Measurements from ENCODE around the gene KCNQ4.
A peak's percentile ranks its signal among the peaks of the same experiment; 100 is the strongest.

KCNQ4 gene

GRCh38 chr1:40756523-40756922, 27.1 kb upstream of the KCNQ4 start:
- no peak for DNase-seq

- no peak for DNase-seq
Measured at GRCh38 chr1:40757084-40757483, 26.5 kb upstream of the KCNQ4 start.

GRCh38 chr1:40758004-40758403, 25.6 kb upstream of the KCNQ4 start:
- no peak for DNase-seq

GRCh38 chr1:40758578-40759343, 24.8 kb upstream of the KCNQ4 start:
- DNase-seq = no peak

- DNase-seq = no peak
Measured at GRCh38 chr1:40760984-40761383, 22.6 kb upstream of the KCNQ4 start.

- no peak for DNase-seq
Measured at GRCh38 chr1:40762144-40762923, 21.3 kb upstream of the KCNQ4 start.

DNA sequence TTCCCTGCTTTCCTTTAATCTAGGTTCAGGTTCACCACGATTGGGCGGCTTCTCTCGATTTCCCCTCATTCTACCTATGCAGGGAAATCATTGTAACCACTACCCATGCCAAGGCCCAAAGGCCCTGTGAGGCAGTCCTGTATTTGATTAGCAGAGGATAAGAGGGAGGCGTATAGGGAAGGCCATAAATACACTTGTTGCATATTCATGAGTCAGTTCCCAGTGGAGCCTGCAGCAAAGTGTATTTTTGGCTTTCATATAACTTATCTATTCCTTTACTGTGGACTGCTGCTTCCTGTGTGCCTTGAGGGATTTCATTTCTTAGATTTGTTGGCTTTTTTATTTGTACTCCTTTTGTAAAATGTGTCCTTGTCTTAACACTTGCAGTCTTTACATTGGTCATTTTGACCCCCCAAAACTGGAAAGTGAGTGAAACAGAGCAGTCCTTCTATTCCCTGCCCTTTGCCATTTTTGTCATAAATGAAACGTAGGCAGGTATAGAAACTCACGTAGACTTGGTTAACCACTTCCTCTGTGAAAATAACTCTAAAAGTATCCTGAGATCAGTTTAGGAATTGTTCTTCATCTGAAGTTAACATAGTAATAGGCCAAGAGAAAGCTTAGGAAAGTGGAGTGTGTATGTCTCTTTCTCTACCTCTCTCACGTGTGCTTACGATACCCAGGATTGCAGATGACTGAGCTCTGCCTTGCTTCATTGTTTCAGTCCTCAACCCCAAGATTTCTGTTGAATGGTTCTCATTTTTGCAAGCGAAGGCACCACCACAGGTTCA, 19.6 kb upstream of the KCNQ4 start:
- no peak for DNase-seq

GRCh38 chr1:40764981-40765380, 18.6 kb upstream of the KCNQ4 start:
- DNase-seq = no peak

DNA sequence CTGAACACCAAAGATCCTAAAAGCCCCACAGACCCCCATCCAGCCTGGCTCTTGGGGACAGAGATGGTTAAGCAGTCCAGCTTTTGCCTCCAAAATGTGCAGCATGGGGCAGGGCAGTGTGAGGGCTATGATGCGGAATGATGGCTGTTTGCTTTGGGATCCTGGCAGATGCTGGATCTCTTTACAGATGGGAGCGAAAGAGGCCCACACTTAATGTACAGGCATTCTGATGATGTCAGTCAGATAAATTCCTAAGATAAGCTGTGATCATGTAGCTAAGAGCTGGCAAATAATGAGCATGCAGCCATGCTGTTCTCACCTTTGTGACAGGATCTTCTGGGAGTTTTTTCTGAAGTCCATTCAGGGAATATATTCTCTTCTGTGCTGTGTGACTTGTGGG, 17.6 kb upstream of the KCNQ4 start:
- no peak for DNase-seq

DNA sequence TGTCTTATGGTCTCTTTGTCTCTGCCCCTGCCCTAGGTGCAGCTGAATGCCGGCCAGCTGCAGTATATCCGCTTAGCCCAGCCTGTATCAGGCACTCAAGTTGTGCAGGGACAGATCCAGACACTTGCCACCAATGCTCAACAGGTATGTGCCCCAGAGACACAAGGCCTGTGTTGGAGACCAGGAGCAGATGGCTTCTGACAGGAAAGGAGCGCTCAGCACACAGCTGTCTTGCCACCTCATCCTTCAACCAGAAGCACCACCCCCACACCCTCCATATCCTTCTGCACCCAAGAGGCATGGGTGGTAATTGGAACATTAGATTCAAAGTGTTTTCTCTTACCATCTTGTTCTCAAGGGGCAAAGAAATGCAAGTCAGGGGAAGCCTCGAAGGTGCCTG, 17.0 kb upstream of the KCNQ4 start:
- no peak for DNase-seq

DNA sequence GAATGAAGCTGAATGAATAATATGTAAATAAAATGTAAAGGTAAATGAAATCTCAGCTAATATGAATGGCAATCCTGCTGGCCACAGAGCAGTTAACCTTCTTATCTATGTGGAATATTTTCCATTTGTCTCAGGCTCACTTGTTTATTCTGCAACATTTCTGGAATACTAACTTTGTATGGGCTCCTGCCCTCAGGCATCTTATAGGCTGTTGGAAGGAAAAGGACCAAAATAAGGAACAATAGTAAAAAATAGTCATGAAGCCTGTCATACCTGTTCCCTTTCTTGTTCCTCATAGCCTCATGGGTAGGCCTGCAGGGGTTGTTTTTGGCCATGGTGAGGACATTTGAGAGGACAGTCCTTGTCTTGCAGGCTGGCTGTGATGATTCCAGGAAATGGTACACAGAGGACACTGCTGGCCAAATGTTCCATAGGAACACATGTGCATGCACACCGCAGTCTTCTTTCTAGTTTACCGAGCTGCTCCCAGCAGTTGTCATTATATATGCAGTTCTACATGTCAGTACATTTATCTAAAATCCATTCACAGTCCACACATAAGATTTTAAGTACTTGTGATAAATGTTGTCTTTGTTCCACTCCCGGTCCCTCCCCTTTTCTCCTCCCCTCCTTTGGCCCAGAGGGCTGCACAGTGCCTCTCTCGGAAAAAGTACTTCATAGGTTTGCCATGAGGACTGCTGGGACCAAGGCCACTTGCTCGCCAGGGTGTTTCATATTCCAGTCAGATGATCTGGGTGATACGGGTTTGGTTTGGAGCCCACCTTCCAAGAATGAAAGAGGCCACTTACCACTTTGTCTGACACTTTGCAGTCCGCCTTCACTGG, 15.2 kb upstream of the KCNQ4 start:
- DNase-seq = no peak

GRCh38 chr1:40769815-40770214, 13.8 kb upstream of the KCNQ4 start:
- no peak for DNase-seq

DNA sequence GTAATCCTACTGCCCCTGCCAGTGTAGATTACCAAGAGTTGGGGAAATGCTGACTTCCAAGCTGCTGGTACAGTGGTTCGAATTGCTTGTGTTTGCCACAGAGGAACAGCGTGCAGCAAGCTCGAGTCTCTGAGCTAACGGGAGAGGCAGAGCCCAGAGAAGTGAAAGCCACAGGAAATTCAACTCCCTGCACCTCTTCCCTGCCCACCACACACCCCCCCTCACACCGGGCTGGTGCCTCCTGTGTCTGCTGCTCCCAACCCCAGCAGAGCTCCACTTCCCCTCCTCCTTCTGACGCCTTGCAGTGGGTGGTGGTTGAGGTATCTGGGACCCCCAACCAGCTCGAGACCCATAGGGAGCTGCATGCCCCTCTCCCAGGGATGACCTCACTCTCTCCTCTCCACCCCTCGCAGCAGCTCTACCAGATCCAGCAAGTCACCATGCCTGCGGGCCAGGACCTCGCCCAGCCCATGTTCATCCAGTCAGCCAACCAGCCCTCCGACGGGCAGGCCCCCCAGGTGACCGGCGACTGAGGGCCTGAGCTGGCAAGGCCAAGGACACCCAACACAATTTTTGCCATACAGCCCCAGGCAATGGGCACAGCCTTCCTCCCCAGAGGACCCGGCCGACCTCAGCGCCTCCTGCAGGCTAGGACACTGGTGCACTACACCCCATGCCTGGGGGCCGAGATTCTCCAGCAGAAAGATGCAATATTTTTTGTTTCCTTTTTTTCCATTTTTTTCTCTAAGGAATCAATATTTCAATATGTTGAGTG, 13.1 kb upstream of the KCNQ4 start:
- no peak for DNase-seq

- peak; percentile 14 for DNase-seq
Measured at GRCh38 chr1:40772146-40772955, 11.2 kb upstream of the KCNQ4 start.

- no peak for DNase-seq
Measured at GRCh38 chr1:40773748-40774265, 9.8 kb upstream of the KCNQ4 start.

DNA sequence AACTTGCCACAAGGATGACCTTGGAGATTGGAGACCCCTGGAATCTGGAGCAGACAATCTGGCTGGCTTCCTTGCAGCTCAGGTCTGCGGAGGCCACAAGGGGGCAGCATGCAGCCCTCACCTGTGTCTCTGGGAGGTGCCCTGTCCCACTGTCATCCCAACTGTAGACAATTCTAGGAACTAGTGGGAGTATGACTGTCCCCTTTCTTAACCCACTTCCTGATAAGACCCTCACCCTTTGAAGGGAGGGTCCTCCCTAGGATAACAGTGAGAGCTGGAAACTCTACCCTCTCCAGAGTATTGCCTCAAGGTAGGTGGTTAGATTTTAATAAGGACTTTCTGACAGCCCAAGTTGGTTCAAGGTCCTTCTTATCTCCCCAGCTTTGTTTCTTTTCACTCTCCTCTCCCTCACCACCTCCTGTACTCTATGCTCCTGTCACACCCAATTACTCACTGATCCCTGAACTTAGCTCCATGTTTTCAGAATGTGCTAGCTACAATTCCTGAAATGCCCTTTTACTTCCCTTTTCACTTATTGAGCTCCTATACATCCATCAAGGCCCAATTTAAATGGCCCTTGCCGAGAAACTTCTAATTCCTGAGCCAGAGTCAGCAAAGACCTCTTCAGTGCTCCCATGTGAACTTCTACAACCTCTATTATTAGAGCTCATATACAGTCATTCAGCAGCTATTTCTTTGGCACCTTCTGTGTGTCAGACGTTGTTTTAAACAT, 9.2 kb upstream of the KCNQ4 start:
- DNase-seq = peak; percentile 35

GRCh38 chr1:40776236-40777072, 7.1 kb upstream of the KCNQ4 start:
- DNase-seq = no peak

DNA sequence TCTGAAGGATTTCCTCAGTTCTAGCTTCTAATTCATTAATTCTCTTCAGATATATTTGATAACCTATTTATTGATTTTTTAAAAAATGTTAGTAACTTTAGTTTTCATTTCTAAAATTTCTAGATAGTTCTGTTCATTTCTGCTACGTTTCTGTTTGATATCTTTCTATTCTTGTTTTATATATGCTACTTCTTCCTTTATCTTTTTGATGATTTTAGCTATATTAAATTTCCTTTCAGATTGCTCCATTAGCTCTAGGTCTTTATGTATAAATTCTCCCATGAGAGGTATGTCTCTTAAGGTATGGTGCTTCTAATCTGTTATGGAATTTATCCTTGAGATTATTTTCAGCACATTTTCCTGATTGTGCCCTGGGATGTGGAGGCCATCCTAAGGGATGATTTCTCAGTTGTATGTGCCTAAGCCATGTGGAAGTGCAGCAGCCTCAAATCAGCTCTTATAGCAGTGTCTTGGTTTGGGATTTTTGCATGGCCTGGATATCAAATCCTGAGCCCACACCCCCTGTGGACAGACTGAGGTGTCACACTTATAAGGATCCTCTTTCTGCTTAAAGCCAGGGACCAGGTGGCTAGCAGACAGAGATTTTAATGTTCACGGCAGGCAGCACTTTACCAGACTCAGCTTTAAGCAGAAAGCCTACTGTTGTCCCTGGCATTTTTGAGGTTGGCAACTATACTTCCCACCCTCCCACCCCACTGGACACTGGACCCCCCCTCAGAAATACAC, 6.2 kb upstream of the KCNQ4 start:
- no peak for DNase-seq
